HG03442 (cell line): ENCODE measurements around the gene PMF1.
"Not testable (repeated sequence)": the region's sequence is repeated elsewhere in the genome, so short reads cannot be mapped to it uniquely, and the experiment has no call there.

Source experiments
- ATAC-seq: cut with Tn5 transposase; IDR thresholded peaks from one replicate; pipeline ENCODE4 v1.9.1; 2021; ENCODE audit warnings: mild to moderate bottlenecking, moderate library complexity; ENCODE audit not compliant: unreplicated experiment

PMF1 gene

DNA sequence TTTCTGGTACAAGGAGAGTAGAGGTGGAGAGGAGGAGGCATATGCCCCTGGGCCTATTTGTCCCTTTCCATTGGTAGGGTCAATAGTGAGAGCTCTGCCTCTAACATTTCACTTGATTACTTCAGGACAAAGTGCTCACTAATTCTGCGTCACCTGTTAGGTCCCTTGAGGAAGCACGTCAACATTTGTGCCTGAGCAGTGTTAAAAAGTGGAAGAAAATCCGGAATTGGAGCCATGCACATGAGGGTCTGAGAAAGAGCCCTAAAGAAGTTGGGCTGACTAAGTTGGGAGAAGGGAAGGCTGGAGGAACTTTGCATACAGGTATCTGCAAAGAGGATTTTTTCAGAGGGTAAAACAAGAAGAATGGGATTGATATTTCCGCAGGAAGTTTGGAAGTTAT is 17.0 kb upstream of the PMF1 start:
- no peak for ATAC-seq

DNA sequence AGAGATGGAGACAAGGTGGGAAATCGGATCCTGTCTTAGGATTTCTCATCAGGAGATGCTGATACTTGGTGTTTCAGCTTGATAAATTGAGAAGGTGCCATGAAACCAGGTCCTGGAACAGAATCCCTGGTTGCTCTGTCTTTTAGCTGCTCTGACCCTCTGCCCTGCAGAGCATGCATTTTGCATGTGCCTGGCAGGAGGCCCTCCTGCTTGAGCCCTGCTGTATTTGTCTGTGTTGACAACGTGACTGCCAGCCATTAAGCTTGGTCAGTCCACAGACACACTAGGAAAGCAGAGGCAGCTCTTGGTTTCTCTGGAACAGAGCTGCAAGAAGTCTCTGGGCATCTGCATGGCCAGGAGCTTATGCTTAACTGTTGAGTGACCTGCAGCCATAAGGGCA is 16.4 kb upstream of the PMF1 start:
- ATAC-seq = no peak

DNA sequence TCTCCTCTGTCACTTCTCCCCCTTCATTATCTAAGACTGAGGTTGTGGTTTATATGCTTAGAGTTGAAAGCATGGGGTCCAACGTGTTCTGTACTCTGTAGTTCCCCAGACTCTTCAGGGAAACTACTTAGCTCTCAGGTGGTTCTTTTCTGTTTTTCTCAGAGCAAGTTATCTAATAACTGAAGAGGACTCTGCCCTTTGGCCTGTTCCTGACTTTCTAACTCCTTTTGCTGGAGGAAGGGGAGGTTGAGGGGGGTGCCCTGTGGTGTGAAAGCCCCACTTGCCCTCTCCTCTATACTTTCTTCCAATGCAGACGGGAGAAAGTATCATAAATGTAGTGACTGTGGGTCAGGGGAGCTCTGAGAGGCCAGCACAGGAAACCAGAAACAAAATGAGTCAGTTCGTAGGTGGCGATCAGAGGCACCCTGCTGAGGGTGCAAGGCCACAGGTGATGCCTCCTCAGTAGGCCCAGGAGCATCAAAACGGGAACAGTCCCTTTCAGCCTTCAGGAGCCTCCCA is 13.9 kb upstream of the PMF1 start:
- ATAC-seq = peak; percentile 52

DNA sequence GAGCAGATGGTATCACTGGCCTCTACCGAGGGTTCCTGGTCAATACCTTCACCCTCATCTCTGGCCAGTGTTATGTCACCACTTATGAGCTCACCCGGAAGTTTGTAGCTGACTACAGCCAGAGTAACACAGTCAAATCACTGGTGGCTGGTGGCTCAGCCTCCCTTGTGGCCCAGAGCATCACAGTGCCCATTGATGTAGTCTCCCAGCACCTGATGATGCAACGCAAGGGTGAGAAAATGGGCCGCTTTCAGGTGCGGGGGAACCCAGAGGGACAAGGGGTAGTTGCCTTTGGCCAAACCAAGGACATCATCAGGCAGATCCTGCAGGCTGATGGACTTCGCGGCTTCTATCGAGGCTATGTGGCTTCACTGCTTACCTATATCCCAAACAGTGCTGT is 12.8 kb upstream of the PMF1 start:
- ATAC-seq = no peak

DNA sequence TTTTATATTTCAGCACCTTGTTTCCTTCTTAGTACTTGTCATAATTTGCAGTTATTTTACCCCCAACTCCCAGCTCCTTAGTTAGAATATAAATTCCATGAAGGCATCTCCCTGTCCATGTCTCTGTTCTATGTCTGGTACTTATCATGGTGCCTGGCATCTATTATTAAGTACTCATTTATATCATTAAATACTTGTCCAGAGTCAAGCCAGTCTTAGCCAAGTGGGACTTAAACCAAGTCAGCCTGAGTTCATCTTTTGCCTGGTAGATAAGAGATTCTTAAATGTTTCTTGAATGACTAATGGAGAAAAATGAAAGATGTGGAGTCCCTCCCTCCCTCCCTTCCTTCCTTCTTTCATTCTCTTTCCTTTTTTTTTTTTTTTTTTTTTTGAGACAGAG is 9.5 kb upstream of the PMF1 start:
- ATAC-seq = no peak

DNA sequence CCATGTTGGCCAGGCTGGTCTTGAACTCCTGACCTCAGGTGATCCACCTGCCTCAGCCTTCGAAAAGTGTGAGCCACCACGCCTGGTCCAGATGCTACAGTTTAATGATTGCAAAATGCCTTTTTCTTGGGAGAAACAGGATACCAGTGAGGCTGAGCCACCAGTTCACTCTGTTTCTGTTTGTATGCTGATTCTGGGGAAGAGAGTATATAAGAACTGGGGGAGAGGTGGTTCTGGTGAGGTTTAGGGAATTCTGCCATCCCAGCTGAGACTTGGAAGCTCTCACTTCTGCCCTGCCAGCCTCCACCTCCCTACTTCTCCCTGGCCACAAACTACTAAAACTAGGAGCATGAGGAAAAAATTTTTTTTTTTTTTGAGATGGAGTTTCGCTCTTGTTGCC is 8.1 kb upstream of the PMF1 start:
- no peak for ATAC-seq

DNA sequence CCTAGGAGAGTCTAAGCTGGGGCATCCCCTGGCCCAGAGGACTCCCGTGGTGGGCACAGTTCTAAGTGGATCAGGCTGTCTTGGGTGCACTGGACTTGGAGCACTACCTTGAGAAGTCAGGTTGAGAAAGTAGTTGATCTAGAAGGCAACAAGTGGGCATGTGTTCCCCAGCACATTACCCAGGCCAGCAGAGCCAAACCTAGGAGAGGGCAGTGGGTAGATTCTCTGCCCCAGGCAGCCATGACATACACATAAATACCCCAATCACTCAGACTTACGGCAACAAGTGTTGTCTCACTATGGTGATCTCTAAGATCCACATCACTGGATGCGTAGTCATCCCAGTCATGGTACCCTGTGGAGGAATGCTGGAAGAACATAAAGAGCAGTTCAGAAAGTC is 1.6 kb upstream of the PMF1 start:
- no peak for ATAC-seq

DNA sequence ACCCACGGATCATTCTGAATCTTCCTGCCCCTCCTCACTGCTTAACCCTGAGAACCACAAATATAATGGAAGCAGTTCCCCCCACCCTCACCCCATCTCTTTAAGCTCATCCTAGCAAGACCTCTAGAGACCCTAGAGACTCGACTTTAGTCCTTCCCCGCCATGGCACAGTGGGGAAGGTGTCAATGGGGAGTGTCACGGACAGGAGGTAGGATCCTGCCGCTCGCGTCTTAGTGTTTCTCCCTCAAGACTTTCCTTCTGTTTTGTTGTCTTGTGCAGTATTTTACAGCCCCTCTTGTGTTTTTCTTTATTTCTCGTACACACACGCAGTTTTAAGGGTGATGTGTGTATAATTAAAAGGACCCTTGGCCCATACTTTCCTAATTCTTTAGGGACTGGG is 677 bp upstream of the PMF1 start:
- no peak for ATAC-seq

DNA sequence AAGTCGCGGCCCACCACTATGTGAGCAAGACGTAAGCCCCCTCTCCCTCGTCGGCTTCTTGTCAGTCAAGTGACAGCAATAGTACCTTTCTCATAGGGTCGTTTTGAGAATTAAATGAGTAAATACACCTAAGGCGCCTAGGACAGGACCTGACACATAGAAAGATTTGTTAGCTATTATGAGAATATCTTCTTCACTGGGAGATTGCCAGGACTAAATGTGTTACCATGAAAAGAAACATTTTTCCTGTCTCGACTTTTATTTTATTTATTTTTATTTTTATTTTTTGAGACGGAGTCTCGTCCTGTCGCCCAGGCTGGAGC is 798 bp downstream of the PMF1 start:
- no peak for ATAC-seq

DNA sequence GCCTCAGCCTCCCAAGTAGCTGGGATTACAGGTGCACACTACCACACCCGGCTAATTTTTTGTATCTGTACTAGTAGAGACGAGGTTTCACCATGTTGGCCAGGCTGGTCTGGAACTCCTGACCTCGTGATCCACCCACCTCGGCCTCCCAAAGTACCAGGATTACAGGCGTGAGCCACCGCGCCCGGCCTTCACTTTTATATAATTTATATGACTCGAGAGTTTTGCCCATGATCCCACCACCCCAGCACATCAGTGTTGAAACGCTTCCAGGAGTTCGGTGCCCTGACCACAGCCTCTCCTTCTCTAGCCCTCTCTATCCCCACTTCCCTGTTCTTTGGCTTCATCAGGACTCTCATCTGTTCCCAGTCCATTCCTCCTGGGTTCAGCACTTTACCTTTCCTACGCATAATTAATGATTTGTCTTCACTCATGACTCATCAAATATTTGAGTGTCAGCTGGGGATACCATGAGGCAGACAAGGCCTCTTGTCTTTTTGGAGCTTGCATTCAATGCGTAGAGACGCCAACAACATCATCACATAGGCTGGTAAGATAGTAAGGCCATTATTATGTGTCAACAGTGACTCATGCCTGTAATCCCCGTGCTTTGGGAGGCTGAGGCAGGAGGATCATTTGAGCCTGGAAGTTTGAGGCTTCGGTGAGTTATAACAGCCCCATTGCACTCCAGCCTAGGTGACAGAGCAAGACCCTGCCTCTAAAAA is 1.4 kb downstream of the PMF1 start:
- no peak for ATAC-seq

DNA sequence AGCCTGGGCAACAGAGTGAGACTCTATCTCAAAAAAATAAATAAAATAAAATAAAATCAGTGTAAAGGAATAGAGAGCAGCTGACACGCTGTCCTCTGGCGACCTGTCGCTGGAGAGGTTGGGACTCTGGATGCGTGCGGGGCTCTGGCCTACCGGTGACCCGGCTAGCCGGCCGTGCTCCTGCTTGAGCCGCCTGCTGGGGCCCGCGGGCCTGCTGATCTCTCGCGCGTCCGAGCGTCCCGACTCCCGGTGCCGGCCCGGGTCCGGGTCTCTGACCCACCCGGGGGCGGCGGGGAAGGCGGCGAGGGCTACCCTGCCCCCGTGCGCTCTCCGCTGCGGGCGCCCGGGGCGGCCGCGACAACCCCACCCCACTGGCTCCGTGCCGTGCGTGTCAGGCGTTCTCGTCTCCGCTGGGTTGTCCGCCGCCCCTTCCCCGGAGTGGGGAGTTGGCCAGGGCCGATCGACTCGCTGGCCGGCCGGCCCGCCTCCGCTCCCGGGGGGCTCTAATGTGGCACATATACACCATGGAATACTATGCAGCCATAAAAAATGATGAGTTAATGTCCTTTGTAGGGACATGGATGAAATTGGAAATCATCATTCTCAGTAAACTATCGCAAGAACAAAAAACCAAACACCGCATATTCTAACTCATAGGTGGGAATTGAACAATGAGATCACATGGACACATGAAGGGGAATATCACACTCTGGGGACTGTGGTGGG is 3.7 kb downstream of the PMF1 start:
- not testable (repeated sequence) for ATAC-seq

DNA sequence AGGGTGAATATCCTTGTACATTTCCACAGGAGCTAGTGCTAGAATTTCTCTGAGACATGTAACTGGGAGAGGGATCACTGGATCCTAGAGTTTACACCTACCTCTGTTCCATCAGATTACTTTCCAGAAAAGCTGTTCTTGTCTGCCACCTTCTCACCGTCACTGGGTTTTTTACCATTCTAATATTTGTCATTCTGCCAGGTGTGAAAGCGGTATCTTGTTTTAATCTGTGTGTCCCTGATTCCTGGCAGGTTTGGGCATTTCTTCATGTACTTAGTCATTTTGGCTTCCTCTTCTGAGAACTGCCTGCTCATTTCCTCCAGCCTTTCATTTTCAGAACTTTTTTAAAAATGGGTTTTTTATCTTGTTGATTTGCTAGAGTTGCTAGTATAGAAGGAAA is 5.1 kb downstream of the PMF1 start:
- no peak for ATAC-seq

DNA sequence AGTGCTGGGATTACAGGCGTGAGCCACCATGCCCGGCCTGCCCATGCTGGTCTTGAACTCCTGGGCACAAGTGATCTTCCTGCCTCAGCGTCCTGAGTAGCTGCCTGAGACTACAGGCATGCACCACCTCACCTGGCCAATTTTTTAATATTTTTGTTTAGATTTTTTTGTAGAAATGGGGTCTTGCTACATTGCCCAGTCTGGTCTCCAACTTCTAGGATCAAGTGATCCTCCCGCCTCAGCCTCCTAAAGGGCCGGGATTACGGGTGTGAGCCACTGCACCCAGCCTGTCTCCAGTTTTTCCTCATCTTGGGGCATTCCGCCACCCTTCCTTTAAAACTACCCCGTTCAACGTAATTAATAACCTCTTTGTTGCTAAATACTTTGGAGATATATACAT is 7.4 kb downstream of the PMF1 start:
- ATAC-seq = no peak

DNA sequence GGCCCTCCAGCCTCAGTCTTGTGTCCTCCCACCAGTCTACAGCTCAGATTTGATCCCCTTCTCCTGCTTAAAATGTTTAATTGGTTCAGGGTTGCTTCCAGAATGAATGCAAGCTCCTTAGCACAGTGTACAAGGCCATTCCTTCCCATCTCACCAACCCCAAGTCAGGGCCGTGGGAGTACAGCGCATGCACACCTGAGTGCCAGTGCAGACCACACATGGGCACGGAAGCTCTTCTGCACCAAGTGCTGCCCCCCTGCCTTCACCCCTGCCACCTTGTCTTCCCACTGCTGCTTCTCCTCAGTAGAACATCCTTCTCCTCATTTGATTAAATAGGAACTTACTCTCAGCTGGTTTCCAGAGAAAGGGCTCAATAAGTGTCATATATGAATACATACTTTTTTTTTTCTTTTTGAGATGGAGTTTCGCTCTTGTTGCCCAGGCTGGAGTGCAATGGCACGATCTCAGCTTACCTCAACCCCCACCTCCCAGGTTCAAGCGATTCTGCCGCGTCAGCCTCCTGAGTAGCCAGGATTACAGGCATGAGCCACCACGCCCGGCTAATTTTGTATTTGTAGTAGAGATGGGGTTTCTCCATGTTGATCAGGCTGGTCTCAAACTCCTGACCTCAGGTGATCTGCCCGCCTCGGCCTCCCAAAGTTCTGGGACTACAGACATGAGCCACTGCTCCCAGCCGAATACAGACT is 9.3 kb downstream of the PMF1 start:
- no peak for ATAC-seq

DNA sequence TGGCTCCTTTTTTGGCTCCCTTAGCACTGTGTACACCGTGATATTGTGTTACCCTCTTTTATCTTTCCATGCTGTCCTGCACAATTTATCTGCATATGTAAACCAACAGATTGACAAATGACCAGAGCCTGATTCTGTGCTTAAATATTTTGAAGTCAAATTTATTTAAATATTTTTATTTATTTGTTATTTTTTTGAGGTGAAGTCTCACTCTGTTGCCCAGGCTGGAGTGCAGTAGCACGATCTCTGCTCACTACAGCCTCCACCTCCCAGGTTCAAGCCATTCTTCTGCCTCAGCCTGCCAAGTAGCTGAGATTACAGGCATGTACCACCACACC is 12.8 kb downstream of the PMF1 start:
- ATAC-seq = no peak

DNA sequence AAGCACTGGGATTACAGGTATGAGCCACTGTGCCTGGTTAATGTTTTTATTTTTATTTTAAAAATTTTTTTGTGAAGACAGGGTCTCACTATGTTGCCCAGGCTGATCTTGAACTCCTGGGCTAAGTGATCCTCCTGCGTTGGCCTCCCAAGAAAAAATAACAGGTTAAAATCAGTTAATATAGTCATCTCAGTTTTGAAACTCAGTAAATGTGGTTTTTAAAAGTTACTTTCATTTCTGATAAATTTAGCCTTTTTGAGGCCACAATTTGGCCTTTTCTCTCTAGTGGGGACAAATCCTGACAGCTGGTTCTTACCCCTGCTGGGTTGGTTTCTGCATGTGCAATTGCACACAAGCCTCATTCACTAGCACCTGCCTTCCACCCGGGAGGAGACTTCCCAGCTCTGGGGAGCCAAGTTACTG is 13.3 kb downstream of the PMF1 start:
- peak; percentile 68 for ATAC-seq

DNA sequence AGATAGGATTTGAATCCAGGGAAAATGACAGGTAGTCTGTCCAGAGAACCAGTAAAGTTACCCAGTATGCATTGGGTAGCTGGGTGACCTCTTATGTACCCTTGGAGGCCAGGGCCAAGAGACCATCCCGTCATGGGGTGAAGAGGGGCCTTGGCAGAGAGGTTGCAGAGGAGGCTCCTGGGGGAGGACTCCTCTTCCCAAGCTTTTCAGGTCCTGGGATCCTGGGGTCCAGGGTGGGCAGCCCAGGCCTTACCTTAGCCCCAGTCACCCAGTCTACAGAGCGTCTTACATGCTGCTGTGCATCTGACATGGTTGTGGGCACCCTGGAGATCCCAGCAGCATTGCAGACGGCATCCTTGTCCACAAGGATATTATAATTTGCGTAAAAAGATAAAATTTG is 14.0 kb downstream of the PMF1 start:
- no peak for ATAC-seq

DNA sequence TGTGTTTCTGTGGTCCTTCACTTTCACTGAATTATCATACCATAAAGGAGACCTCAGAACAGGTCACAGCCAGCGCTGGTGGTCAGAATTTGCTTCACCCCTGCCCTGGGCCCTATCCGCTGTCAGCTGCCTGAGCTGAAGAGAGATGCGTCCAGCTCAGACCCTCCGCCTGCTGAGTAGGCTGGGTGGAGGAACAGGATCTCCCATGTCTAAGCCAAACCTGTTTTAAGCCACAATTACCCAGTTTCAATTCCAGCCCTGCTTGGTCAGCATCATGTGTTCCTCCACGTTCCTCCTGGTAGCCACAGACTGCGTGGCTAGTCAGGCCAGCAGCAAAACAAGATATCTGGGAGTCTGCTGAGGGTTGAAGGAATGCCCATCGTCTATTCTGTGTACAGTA is 15.7 kb downstream of the PMF1 start:
- no peak for ATAC-seq

DNA sequence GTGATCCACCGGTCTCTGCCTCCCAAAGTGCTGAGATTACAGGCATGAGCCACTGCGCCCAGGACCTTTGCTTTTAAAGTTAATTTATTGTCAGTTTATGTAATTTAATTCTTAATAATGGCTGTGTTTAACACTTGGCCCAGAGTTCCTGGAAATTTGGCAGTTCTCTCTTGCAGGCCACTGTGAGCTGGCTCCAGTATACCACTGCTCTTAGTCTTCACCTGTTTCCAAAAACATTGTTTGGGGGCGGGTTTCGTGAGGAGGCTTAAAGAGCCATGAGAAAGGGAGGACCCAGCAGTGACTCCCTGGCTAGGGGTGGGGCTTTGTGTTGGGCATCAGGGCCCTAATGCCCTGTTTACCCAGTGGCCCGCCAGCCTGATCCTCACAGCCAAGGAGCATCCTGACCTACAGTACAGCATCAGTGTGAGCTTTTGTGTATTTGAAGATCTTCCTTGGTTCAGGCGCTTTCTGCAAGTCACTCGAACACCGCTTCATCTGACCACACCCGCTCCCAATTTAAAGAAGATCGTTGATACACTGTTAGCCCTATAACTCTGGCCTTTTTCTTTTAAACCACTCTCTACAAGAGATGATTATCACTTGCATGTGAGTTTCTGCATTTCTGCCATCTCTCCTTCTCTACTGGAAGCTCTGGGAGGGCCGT is 17.1 kb downstream of the PMF1 start:
- no peak for ATAC-seq

DNA sequence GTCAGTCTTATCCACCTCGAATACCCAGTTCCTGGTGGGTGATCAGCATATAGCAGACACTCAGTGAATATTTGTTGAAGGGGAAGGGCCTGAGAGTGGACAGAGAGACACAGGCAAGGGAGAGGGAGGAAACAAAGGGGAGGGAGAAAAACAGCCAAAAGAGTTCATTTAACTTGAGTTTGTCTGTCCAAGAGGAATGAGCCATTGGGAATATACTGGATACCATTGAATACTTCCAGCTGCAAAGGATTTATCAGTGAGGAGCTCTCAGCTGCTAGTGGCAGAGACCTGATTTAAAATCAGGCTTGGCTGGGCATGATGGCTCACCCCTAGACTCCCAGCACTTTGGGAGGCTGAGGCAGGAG is 17.6 kb downstream of the PMF1 start:
- ATAC-seq = no peak

DNA sequence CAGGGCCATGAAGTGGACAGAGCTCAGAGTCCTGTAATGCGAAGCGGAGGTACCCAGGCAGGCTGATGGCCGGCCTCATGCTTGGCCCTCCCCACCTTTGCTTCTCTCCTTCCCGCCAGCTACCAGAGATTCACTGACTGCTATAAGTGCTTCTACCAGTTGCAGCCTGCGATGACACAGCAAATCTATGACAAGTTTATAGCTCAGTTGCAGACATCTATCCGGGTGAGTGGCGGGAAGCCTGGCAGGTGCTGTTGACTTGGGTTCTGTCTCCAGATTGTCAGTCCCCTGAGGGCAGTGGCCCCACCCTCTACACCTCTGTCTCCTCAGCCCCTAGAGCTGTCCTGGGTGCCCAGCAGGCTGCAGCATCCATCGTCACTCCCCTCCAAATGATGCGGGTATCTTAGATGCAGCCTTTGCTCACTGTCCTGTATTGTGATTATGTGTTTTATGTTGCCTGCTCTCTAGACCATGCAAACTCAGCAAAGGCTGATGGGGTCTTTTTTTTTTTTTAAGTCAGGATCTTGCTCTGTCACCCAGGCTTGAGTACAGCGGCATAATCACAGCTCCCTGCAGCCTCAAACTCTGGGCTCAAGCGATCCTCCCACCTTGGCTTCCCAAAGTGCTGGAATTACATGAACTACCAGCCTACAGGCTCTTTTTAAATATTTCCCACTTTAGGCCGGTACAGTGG is 19.5 kb downstream of the PMF1 start:
- no peak for ATAC-seq
